ENCODE measurements around the gene OR2C3. TPM values are rescaled to one million over a fixed set of nuclear protein-coding genes. Genes with fewer than 3 reads are reported as not detected.

OR2C3 gene
- total and polyA plus RNA-seq, 2 experiments from 2014 or later, result not detected

DNA sequence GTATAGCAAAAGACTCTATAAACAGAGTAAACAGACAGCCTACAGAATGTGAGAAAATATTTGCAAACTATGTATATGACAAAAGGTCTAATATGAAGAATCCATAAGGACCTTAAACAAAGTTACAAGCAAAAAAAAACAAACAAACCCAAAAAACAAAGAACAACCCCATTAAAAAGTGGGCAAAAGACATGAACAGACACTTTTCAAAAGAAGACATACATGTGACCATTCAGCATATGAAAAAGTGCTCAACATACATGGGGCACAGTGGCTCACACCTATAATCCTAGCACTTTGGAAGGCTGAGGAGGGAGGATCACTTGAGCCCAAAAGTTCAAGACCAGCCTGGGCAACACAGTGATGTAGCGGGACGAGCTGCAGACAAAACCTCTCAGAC is 60.4 kb downstream of the OR2C3 start:
- Histone ChIP-seq H2AFZ (no peak overlapping the region), H3K27me3 (ENCODE audit: insufficient read depth) (no peaks in the 10 kb centered on the region), H3K27ac (ENCODE audit: low read depth) (no peak overlapping the region), H3K9me2 (ENCODE audit: insufficient read depth) (no peaks in the 10 kb centered on the region; the same call in 1 of the 2 replicates), H3K4me2 (no peak overlapping the region), H3F3A (replicated peaks; ENCODE audit: low read depth) (no peaks in the 10 kb centered on the region), H3K4me3 (no peak overlapping the region), H3K4me1 (ENCODE audit: insufficient read depth) (peaks cover 19% of the 10 kb centered on the region), H4K20me1 (replicated peaks; ENCODE audit: insufficient read depth) (no peaks in the 10 kb centered on the region), H3K36me3 (ENCODE audit: insufficient read depth) (no peaks in the 10 kb centered on the region; the same call in 1 of the 2 replicates), H3K79me2 (replicated peaks; ENCODE audit: insufficient read depth) (no peaks in the 10 kb centered on the region)
- Mint-ChIP-seq H3K4me3 (no peak overlapping the region), H3K36me3 (ENCODE audit: low read depth) (peaks cover 13% of the 10 kb centered on the region; the same call in 1 of the 3 replicates), H3K9me3 (peaks cover 16% of the 10 kb centered on the region), H3K27me3 (ENCODE audit: insufficient read depth, low read depth, poor library complexity) (peaks cover 1% of the 10 kb centered on the region), H3K27ac (no peak overlapping the region), H3K4me1 (peaks cover 17% of the 10 kb centered on the region)
- ATAC-seq (no peak), DNase-seq (ENCODE audit: low spot score) (no peak)
- TF ChIP-seq, protein P1, sequence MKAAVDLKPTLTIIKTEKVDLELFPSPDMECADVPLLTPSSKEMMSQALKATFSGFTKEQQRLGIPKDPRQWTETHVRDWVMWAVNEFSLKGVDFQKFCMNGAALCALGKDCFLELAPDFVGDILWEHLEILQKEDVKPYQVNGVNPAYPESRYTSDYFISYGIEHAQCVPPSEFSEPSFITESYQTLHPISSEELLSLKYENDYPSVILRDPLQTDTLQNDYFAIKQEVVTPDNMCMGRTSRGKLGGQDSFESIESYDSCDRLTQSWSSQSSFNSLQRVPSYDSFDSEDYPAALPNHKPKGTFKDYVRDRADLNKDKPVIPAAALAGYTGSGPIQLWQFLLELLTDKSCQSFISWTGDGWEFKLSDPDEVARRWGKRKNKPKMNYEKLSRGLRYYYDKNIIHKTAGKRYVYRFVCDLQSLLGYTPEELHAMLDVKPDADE (IDR thresholded peaks at IDR 0.05), result no peak
- TF ChIP-seq EZH2phosphoT487 (IDR thresholded peaks at IDR 0.05; ENCODE audit: unreplicated experiment) (no peak), JUNB (IDR thresholded peaks at IDR 0.05; ENCODE audit: unreplicated experiment) (no peak), CREB1 (CRISPR knock-in tag; IDR thresholded peaks at IDR 0.05; ENCODE audit: low read depth) (no peak), STAT1 (IDR thresholded peaks at IDR 0.05; ENCODE audit: unreplicated experiment) (no peak), ZNF331 (CRISPR knock-in tag; IDR thresholded peaks at IDR 0.05; ENCODE audit: low read depth) (no peak), NANOG (IDR thresholded peaks at IDR 0.05; ENCODE audit: borderline replicate concordance) (no peak), POLR2AphosphoS5 (IDR thresholded peaks at IDR 0.05; ENCODE audit: low read depth) (no peak), ZNF114 (CRISPR knock-in tag; IDR thresholded peaks at IDR 0.05) (no peak), EZH2 (IDR thresholded peaks at IDR 0.05; ENCODE audit: low read depth, unreplicated experiment) (no peak)
- TF ChIP-seq, protein P2, sequence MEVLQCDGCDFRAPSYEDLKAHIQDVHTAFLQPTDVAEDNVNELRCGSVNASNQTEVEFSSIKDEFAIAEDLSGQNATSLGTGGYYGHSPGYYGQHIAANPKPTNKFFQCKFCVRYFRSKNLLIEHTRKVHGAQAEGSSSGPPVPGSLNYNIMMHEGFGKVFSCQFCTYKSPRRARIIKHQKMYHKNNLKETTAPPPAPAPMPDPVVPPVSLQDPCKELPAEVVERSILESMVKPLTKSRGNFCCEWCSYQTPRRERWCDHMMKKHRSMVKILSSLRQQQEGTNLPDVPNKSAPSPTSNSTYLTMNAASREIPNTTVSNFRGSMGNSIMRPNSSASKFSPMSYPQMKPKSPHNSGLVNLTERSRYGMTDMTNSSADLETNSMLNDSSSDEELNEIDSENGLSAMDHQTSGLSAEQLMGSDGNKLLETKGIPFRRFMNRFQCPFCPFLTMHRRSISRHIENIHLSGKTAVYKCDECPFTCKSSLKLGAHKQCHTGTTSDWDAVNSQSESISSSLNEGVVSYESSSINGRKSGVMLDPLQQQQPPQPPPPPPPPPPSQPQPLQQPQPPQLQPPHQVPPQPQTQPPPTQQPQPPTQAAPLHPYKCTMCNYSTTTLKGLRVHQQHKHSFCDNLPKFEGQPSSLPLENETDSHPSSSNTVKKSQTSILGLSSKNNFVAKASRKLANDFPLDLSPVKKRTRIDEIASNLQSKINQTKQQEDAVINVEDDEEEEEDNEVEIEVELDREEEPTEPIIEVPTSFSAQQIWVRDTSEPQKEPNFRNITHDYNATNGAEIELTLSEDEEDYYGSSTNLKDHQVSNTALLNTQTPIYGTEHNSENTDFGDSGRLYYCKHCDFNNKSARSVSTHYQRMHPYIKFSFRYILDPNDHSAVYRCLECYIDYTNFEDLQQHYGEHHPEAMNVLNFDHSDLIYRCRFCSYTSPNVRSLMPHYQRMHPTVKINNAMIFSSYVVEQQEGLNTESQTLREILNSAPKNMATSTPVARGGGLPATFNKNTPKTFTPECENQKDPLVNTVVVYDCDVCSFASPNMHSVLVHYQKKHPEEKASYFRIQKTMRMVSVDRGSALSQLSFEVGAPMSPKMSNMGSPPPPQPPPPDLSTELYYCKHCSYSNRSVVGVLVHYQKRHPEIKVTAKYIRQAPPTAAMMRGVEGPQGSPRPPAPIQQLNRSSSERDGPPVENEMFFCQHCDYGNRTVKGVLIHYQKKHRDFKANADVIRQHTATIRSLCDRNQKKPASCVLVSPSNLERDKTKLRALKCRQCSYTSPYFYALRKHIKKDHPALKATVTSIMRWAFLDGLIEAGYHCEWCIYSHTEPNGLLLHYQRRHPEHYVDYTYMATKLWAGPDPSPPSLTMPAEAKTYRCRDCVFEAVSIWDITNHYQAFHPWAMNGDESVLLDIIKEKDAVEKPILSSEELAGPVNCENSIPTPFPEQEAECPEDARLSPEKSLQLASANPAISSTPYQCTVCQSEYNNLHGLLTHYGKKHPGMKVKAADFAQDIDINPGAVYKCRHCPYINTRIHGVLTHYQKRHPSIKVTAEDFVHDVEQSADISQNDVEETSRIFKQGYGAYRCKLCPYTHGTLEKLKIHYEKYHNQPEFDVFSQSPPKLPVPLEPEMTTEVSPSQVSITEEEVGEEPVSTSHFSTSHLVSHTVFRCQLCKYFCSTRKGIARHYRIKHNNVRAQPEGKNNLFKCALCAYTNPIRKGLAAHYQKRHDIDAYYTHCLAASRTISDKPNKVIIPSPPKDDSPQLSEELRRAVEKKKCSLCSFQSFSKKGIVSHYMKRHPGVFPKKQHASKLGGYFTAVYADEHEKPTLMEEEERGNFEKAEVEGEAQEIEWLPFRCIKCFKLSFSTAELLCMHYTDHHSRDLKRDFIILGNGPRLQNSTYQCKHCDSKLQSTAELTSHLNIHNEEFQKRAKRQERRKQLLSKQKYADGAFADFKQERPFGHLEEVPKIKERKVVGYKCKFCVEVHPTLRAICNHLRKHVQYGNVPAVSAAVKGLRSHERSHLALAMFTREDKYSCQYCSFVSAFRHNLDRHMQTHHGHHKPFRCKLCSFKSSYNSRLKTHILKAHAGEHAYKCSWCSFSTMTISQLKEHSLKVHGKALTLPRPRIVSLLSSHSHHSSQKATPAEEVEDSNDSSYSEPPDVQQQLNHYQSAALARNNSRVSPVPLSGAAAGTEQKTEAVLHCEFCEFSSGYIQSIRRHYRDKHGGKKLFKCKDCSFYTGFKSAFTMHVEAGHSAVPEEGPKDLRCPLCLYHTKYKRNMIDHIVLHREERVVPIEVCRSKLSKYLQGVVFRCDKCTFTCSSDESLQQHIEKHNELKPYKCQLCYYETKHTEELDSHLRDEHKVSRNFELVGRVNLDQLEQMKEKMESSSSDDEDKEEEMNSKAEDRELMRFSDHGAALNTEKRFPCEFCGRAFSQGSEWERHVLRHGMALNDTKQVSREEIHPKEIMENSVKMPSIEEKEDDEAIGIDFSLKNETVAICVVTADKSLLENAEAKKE (CRISPR knock-in tag; IDR thresholded peaks at IDR 0.05), result no peak
- TF ChIP-seq, protein P3, sequence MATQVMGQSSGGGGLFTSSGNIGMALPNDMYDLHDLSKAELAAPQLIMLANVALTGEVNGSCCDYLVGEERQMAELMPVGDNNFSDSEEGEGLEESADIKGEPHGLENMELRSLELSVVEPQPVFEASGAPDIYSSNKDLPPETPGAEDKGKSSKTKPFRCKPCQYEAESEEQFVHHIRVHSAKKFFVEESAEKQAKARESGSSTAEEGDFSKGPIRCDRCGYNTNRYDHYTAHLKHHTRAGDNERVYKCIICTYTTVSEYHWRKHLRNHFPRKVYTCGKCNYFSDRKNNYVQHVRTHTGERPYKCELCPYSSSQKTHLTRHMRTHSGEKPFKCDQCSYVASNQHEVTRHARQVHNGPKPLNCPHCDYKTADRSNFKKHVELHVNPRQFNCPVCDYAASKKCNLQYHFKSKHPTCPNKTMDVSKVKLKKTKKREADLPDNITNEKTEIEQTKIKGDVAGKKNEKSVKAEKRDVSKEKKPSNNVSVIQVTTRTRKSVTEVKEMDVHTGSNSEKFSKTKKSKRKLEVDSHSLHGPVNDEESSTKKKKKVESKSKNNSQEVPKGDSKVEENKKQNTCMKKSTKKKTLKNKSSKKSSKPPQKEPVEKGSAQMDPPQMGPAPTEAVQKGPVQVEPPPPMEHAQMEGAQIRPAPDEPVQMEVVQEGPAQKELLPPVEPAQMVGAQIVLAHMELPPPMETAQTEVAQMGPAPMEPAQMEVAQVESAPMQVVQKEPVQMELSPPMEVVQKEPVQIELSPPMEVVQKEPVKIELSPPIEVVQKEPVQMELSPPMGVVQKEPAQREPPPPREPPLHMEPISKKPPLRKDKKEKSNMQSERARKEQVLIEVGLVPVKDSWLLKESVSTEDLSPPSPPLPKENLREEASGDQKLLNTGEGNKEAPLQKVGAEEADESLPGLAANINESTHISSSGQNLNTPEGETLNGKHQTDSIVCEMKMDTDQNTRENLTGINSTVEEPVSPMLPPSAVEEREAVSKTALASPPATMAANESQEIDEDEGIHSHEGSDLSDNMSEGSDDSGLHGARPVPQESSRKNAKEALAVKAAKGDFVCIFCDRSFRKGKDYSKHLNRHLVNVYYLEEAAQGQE (IDR thresholded peaks at IDR 0.05; ENCODE audit: unreplicated experiment), result no peak
- TF ChIP-seq, protein P4, sequence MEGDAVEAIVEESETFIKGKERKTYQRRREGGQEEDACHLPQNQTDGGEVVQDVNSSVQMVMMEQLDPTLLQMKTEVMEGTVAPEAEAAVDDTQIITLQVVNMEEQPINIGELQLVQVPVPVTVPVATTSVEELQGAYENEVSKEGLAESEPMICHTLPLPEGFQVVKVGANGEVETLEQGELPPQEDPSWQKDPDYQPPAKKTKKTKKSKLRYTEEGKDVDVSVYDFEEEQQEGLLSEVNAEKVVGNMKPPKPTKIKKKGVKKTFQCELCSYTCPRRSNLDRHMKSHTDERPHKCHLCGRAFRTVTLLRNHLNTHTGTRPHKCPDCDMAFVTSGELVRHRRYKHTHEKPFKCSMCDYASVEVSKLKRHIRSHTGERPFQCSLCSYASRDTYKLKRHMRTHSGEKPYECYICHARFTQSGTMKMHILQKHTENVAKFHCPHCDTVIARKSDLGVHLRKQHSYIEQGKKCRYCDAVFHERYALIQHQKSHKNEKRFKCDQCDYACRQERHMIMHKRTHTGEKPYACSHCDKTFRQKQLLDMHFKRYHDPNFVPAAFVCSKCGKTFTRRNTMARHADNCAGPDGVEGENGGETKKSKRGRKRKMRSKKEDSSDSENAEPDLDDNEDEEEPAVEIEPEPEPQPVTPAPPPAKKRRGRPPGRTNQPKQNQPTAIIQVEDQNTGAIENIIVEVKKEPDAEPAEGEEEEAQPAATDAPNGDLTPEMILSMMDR (conservative IDR thresholded peaks at IDR 0.05; ENCODE audit: low read depth in 2 of 2), result no peak

All from GM23338 (cell line).